Measurements from ENCODE around the gene TNRC18.

DNA sequence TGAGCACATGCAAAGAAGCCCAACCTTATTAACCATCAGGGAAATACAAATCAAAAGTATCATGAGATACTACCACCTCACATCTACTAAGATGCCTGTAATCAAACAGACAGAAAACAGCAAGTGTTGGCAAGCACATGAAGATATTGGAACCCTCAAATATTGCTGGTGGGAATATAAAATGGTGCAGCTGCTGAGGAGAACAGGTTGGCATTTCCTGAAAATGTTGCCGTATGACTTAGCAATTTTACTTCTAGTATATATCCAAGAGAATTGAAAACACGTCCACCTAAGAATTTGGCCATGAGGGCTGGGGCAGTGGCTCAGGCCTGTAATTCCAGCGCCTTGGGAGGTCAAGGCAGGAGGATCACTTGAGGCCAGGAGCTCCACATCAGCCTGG is 39.4 kb upstream of the TNRC18 start:
- no peak for TF ChIP-seq POLR2A (IDR thresholded peaks at IDR 0.05)
- TF ChIP-seq, protein P1, sequence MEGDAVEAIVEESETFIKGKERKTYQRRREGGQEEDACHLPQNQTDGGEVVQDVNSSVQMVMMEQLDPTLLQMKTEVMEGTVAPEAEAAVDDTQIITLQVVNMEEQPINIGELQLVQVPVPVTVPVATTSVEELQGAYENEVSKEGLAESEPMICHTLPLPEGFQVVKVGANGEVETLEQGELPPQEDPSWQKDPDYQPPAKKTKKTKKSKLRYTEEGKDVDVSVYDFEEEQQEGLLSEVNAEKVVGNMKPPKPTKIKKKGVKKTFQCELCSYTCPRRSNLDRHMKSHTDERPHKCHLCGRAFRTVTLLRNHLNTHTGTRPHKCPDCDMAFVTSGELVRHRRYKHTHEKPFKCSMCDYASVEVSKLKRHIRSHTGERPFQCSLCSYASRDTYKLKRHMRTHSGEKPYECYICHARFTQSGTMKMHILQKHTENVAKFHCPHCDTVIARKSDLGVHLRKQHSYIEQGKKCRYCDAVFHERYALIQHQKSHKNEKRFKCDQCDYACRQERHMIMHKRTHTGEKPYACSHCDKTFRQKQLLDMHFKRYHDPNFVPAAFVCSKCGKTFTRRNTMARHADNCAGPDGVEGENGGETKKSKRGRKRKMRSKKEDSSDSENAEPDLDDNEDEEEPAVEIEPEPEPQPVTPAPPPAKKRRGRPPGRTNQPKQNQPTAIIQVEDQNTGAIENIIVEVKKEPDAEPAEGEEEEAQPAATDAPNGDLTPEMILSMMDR (IDR thresholded peaks at IDR 0.05), result no peak

All from lower leg skin (tissue), 3 donors.